Measurements from ENCODE around the gene PARD3. TPM values are rescaled to one million over a fixed set of nuclear protein-coding genes. Genes with fewer than 3 reads are reported as not detected.

PARD3 gene
- total RNA-seq, 1 donor from 2014 or later = 39.6 TPM

GRCh38 chr10:34310234-34310633, 504.9 kb downstream of the PARD3 start:
- DNase-seq (ENCODE audit: low spot score) = no peak

GRCh38 chr10:34305189-34305588, 509.9 kb downstream of the PARD3 start:
- DNase-seq (ENCODE audit: low spot score) = no peak

- DNase-seq (ENCODE audit: low spot score) = no peak
These were observed 512.1 kb downstream of the PARD3 start for GRCh38 chr10:34303022-34303421.

- no peak for DNase-seq (ENCODE audit: low spot score)
These were observed 515.9 kb downstream of the PARD3 start for GRCh38 chr10:34299105-34299611.

GRCh38 chr10:34298346-34298818, 516.7 kb downstream of the PARD3 start:
- DNase-seq (ENCODE audit: low spot score) = no peak

GRCh38 chr10:34297541-34298345, 517.4 kb downstream of the PARD3 start:
- peak; percentile 51 for DNase-seq (ENCODE audit: low spot score)

GRCh38 chr10:34295142-34295548, 520.0 kb downstream of the PARD3 start:
- DNase-seq (ENCODE audit: low spot score) = no peak

GRCh38 chr10:34294137-34294536, 521.0 kb downstream of the PARD3 start:
- DNase-seq (ENCODE audit: low spot score) = no peak

GRCh38 chr10:34292675-34293074, 522.4 kb downstream of the PARD3 start:
- no peak for DNase-seq (ENCODE audit: low spot score)

GRCh38 chr10:34292194-34292565, 522.9 kb downstream of the PARD3 start:
- no peak for DNase-seq (ENCODE audit: low spot score)

- DNase-seq (ENCODE audit: low spot score) = no peak
These were observed 523.5 kb downstream of the PARD3 start for GRCh38 chr10:34291466-34292193.

GRCh38 chr10:34290412-34291081, 524.5 kb downstream of the PARD3 start:
- DNase-seq (ENCODE audit: low spot score) = peak; percentile 20

GRCh38 chr10:34288634-34289033, 526.5 kb downstream of the PARD3 start:
- DNase-seq (ENCODE audit: low spot score) = no peak

GRCh38 chr10:34286136-34286739, 528.9 kb downstream of the PARD3 start:
- no peak for DNase-seq (ENCODE audit: low spot score)

- no peak for DNase-seq (ENCODE audit: low spot score)
These were observed 533.2 kb downstream of the PARD3 start for GRCh38 chr10:34281661-34282582.

GRCh38 chr10:34280599-34281374, 534.3 kb downstream of the PARD3 start:
- DNase-seq (ENCODE audit: low spot score) = peak; percentile 20

GRCh38 chr10:34275626-34276130, 539.4 kb downstream of the PARD3 start:
- no peak for DNase-seq (ENCODE audit: low spot score)

GRCh38 chr10:34274906-34275305, 540.2 kb downstream of the PARD3 start:
- DNase-seq (ENCODE audit: low spot score) = no peak

GRCh38 chr10:34273340-34273739, 541.8 kb downstream of the PARD3 start:
- no peak for DNase-seq (ENCODE audit: low spot score)

- no peak for DNase-seq (ENCODE audit: low spot score)
These were observed 542.8 kb downstream of the PARD3 start for GRCh38 chr10:34272316-34272715.

Data from mucosa of gallbladder (tissue), 1 donor.